Stomach (tissue), 4 donors: Measurements from ENCODE around the gene CLRN3.

Source experiments
- CTCF ChIP-seq, 7 experiments: fragments of 450-650 bp in 4 of 7; fragments of 200-600 bp in 3 of 7; sonication (generic) in 3 of 7; IDR thresholded peaks; one replicate each; pipeline ENCODE4 v1.5.1; 2016 to 2019; ENCODE audit warnings: antibody characterized with exemption in 7 of 7, control low read depth in 2 of 7, mild to moderate bottlenecking in 1 of 7
- POLR2AphosphoS5 ChIP-seq, 3 donors: sonication (generic); formaldehyde crosslinking; IDR thresholded peaks; one replicate each; pipeline ENCODE4 v1.6.1; 2016; ENCODE audit warnings: antibody characterized with exemption in 3 of 3

- TF ChIP-seq CTCF (IDR thresholded peaks at IDR 0.05) (no peak), POLR2AphosphoS5 (IDR thresholded peaks at IDR 0.05) (no peak)
These were observed 10.3 kb downstream of the CLRN3 start for GRCh38 chr10:127882391-127882790.
